Measurements from ENCODE around the gene ARHGAP31.

The ARHGAP31 gene

DNA sequence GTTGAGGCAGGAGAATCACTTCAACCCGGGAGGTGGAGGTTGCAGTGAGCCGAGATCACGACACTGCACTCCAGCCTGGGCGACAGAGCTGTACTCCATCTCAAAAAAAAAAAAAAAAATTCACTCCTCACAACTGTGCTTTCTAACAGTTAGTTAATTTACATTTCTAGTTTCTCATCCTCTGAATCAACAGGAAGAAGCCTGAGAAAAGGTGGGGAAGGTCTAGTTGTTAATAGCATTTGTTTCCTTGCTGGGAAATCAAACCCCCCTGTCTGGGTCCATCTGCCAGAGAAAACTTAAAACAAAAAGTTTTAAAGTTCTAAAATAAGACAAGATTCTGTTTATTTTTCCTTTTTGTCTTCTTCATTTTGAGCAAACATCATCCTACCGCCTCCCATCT lies 106.9 kb downstream of the ARHGAP31 start:
- DNase-seq, result no peak

DNA sequence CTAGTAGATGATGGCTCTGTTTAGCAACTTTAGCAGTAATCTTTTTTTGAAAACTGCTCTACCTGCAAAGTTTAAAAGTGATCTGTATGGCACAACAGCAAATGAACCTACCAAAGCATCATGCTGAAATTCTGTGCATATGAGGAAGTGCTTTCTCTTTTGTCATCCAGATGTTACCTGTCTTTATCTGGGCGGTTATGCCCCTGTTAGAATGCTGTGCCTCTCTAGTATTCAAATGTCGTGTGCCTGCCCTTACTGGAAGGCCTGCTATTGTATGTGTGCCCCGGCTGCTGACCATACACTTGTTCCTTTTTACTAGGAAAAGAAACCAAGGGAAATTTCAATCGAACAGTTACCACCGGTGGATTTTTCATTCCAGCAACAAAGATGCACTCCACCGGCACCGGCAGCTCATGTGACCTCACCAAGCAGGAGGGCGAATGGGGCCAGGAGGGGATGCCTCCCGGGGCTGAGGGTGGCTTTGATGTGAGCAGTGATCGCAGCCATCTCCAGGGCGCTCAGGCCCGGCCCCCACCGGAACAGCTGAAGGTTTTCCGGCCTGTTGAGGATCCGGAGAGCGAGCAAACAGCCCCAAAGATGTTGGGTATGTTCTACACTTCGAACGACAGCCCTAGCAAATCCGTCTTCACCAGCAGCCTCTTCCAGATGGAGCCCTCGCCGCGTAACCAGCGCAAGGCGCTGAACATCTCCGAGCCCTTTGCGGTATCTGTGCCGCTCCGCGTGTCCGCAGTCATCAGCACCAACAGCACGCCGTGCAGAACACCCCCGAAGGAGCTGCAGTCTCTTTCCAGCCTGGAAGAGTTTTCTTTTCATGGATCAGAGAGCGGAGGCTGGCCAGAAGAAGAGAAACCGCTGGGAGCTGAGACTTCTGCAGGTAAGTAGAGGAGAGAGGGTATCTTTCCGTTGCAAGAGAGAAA lies 107.6 kb downstream of the ARHGAP31 start:
- no peak for DNase-seq

DNA sequence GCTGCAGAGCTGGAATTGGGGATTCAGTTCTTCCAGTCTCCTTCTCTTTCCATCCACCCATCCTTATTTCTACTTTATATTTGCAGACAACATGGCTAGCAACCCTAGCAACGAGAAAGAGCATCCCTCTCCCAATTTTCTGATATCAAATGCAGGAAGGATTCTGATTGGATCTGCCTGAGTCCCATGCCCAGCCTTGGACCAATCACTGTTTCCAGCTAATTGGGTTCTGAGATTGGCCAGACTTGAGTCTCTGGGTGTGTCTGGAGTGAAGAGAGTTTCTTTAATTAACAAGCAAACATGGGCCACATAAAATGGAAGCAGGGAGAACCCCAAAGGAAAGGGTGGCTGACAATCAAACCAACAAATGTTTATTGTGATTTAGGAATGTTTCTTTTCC lies 108.6 kb downstream of the ARHGAP31 start:
- DNase-seq, result no peak

DNA sequence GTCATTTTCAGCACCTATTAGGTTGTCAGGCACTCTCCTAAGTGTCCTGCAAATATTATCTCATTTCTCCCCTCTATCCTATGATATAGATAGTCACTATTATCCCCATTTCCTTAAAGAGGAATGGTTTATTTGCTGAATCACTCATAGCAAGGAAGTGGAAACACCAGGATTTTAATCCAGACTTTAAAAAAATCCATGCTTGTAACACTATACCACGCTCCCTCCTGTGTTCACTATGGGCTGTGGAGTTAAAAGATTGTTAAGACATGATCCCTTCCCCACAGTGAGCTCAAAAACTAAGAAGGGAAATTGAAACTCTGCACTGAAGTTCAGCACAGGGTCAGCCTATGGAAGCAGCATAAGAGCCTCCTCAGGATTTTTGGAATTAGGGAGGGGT lies 109.0 kb downstream of the ARHGAP31 start:
- no peak for DNase-seq

DNA sequence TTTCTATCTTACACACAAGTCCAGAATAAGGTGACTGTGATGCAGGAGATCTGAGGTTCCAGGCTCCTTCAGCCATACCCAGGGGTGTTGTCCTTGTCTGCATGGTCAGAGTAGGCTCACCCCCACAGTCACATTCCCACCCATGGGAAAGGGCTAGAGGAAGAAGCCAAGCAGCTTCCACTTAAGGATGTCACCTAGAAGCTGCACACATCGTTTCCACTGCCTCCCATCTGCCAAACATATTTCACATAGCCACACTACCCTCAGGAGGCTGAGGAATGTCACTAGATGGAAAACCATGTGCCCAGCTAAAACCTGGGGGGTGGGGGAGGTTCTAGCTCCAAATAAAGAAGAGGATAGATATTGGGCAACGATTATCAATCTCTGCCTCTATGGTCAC lies 111.1 kb downstream of the ARHGAP31 start:
- DNase-seq, result no peak

DNA sequence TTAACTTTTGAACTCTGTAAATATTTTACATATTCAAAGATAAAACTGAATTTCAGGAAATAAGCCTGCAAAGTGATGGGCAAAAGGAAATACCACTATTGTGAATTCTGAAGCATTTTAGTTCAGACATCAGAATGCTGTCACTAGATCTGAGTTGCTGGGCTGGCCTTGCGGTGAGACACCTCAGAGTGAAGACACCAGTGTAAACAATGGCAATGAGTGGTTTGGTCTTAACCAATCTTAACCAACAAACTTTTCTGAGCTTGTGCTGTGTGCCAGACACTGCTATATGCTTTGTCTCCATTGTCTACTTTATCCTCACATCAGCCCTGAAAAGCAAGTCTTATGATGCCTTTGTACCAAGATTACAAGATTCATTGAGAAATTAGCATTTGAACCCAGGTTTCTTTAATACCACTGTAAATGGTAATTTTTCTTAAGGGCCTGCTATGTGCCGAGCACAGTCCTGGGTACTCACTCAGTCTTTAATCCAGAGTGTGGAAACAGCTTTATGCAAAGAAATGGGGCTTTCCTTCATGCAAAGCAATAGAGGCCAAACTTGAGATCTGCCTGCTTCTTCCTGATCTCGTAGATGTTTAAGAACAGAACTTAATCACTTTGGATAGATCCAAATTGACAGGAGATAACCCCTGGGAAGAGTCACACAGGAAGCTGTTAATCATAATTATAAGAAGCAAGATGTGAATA lies 114.2 kb downstream of the ARHGAP31 start:
- DNase-seq, result no peak

DNA sequence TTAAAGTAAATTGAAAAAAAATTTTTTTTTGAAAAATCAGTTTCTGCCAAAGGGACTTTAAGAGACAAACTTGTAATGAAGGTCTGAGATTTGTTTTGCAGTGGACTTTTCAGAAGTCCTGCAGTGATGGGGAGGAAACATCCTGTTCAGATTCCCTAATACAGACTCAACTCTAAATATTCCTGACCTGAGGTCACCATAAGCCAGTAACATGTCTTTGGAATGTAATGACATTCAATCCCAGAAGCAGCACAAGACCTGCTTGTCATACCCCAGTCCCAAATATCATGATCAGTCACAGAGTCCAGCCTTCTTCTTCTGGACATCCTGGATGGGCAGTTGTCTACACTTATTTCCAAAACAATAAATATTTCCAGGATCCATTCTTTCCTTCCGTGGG lies 115.7 kb downstream of the ARHGAP31 start:
- DNase-seq, result no peak

DNA sequence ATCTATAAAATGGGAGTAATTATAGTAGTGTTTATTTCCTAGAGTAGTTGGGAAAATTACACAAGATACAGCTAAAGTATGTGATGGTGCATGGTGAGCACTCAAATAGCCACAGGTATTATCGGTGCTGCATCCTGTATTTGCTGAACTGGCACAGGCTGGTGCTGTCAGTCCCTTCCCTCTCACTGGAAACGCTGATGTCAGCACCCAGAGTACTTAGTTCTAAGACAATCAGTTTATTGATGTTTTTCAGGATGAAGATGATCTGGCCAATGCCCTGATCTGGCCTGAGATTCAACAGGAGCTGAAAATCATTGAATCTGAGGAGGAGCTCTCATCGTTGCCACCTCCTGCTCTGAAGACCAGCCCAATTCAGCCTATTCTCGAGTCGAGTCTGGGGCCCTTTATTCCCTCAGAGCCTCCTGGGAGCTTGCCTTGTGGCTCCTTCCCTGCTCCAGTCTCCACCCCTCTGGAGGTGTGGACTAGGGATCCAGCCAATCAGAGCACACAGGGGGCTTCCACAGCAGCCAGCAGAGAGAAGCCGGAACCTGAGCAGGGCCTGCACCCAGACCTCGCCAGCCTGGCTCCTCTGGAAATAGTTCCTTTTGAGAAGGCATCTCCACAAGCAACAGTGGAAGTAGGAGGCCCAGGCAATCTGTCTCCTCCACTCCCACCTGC lies 119.6 kb downstream of the ARHGAP31 start:
- DNase-seq, result peak; percentile 13

DNA sequence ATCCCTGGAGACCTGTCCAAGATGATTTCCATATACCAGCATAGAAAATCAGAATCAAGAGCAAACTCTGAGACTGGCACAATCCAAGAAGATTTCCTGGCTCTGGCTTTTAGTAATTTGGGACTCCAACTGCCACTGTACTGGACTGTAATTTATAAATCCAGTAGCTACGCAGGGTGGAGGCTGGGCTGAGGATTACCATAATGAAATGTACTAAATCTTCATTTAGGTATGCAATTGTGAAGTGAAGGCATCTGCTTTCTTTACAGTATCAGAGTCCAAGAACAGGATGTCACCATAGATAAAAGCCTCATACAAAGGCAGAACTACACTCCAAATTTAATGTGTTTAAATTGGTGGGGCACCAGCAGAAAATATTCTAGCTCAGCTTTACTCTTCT lies 122.7 kb downstream of the ARHGAP31 start:
- DNase-seq, result no peak

DNA sequence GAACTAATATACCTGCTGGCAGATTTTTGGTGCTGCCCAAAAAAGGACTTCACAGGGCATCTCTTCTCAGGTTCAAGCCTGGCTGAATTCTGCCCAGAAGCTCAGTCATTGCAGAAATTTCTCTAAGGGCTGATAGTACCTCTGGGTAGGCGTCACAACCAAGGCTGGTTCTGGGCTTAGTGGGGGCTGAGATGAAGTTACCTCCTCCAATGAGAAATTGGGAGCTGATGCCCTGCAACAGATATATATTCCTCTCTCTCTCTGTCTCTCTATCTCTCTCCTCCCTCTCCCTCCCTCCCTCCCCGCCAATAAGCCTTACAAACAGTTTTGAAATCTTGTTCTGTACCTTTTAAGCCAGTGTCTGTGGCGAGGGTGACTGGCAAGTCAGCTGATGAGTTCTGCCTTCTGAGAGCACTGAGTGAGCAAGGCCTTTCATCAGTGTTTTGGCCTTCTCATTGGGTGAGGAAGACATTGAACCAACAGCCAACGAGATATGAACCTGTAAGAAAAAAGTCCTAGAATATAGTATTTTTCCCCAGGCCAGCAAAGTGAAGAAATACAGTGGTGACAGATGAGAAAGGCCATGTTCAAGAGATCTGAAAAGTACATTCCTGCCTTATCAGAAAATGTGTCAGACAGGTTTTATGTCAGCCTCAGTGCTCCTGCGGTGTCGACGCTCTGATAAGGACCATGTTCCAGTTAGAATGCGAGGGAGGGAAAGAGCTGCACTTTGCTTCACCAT lies 123.8 kb downstream of the ARHGAP31 start:
- DNase-seq, result no peak

DNA sequence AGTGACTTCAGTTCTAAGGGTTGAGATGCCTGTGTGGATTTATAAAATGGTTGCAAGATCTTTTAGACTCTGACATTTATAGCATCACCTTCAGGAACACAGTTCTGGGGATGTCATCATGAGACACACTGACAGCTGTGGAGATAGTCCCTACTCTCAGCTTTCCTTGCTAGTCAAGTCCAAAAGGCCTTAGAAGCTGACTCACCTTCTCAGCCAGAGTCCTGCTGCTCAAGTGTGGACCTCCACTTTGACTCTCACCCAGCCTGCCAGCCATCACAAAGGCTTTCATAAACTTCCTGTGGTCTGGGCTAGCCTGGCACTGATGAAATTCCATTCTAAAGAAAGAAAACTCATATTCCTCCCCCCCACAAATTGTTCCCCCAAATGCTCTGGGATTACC lies 124.5 kb downstream of the ARHGAP31 start:
- DNase-seq, result no peak

DNA sequence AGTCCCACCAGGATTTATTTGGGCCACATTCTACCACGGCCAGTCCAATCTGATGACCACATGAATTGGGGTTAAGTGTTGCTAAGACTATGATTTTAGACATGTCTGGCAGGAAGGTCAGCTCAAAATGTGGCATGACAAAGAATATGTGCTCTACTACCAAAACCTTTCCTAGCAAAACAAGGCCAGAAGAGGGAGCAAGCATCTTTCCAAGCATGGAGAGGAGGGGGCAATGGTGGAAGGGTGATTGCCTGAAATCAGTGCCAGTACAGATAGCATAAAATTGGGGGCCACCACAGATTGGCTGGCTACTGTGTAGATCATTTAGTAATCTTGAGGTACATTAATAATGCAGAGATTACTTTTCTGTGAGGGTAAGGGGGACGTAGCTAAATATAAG lies 126.0 kb downstream of the ARHGAP31 start:
- DNase-seq, result no peak

DNA sequence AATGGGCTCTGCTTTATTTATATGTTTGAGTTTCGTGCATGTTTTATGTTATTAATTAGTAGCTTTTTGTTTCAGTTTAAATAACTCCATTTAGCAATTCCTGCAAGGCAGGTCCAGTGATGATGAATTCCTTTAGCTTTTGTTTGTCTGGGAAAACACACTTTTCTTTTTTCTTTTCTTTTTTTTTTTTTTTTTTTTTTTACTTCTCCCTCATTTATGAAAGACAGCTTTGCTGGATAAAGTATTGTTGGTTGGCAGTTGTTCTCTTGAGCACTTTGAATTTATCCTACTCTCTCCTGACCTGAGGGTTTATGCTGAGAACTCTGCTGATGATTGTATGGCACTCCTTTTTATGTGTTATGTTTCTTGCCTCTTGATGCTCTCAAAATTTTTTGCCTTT lies 133.5 kb downstream of the ARHGAP31 start:
- no peak for DNase-seq

DNA sequence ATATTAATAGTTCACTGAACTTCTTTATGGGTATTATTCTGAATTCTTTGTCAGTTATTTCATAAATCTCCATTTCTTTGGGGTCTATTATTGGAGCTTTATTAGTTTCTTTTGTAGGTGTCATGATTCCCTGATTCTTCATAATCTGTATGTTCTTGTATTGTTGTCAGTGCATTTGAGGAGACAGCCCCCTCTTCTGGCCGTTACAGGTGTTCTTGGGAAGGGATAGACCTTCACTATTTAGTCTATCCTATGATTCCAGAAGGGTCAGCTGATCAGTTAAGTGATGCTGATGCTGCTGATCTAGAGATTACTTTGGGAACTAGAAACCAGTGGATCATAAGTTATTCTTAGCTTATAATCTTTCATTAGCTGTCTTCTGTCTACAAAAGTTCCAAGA lies 134.4 kb downstream of the ARHGAP31 start:
- DNase-seq, result no peak

DNA sequence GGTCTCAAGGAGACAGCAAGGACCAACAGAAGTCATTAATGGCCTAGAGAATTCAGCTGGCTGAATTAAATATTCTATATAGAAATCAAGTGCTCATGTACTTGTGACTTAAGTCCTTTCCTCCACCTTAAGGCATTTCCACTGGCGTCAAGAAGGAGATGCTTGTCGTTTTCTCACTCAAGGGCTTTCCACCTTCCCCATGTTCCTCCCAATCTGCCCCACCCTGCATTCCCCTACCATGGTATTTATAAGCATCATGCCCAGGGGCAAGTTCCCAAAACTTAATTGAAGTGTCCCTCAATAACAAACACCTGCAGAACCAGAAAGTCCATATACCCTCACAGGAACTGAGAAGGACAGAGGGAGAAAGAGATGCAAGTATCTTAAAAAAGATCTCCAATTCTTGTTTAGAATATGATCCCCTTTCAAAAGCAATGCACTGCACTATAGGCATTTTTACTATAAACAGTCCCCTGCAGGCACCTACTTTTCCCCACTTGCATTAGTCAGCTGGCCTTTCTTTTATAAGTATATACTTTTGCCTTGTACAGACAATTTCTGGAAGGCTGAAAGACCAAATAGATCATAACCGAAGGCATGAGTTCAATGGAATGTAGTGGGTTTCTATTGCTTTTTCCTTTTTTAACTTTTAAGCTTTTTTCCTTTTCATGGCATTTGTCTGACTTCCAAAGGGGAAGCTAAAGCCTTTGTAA lies 139.6 kb downstream of the ARHGAP31 start:
- no peak for DNase-seq

DNA sequence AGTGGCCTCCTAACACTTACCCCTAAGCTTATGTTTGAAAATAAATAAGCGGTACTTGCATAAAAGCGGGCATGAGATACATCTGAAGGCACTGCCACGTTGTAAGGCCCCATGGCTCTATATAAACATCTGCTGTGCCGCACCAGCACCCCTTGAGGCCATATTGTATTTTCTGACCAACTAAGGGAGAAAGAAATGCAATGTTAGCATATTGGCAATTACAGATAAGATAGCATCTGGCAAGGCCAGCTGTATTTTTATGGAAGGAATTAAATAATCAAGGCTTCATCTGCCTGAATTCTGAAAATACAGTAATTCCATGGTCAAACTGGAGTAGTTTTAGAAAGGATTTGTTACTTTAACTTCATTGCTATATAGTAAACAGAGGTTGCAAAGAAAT lies 140.5 kb downstream of the ARHGAP31 start:
- no peak for DNase-seq

DNA sequence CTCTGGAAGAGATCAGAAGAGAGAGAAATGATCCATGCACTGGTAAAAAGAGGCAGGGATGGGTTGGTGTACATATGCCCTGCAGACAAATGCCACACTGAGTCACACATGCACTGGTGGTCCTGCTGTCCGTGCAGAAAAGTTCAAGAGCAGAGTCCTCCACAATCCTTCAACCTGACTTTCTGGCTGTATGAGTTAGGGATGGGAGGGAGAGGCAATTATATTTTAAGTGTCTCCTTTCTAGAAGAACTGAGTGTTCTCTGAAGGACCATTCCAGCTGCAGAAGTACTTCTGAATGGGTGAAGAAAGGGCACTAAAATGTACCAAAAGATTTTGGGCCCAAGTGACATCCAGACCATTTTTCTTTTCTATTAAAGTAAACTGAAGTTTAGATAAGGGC lies 142.8 kb downstream of the ARHGAP31 start:
- DNase-seq, result no peak

DNA sequence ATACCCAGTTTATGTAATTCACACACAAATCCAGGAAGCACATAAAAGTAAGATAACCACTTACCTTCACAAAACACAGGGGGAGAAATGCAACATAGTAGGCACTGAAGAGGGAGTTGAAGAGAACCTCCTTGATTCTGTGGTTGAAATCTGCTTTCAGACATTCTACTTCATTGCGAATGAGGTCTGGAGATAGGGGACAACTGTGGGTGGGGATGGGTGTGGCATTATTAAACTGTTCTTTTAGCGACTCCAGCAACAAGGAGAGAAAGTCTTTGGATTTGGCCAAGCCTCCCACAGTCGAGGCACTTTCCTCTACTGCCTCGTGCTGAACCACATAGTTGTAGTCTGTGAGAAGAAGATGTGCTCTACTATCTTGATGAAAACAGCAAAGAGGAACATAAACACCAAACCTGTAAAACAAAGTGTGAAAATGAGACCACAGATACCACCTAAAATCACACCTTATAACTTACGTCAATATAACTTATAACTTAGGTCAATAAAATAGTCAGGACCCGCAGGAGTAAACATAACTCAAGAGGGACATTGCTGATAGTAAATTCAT lies 143.6 kb downstream of the ARHGAP31 start:
- no peak for DNase-seq

DNA sequence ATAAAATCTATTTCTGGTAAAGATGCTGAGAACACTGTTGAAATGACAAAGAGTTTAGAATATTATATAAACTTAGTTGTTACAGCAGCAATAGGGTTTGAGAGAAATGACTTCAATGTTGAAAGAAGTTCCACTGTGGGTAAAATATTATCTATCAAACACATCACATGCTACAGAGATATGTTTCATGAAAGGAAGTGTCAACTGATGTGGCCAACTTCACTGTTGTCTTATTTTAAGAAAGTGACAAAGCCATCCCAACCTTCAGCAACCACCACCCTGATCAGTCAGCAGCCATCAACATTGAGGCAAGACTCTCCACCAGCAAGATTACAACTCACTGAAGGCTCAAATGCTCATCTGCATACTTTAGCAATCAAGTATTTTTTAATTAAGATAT lies 149.0 kb downstream of the ARHGAP31 start:
- DNase-seq, result no peak

DNA sequence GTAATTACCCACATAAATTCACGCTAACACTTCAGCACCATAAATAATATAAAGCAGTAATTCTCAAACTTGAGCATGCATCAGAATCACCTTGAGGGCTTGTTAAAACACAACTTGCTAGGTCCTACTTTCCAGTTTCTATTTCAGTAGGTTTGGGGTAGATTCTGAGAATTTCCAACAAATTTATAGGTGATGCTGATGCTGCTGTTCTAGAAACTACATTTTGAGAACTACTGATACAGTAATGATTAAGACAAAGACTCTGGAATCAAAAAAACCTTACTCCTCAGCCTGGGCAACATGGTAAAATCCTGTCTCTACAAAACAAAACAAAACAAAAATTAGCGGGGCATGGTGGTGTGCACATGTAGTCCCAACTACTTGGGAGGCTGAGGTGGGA lies 150.4 kb downstream of the ARHGAP31 start:
- no peak for DNase-seq

DNA sequence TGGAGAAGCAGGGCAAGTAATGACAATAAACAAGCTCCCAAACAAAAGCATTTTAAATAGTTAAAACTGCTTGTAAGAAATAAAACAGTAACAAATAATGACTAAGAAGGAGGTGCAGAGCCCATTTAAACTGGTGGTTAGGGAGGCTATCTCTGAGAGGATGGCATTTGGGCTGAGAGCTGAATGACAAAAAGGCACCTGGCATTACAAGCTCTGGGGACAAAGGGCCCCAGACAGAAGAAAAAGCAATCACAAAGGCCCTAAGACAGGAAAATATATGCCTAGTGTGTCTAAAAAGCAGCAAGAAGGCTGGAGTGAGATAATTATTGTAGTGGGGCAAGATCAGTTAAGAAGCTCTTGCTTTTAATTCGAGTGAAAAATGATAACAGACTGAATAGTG lies 159.6 kb downstream of the ARHGAP31 start:
- no peak for DNase-seq

DNA sequence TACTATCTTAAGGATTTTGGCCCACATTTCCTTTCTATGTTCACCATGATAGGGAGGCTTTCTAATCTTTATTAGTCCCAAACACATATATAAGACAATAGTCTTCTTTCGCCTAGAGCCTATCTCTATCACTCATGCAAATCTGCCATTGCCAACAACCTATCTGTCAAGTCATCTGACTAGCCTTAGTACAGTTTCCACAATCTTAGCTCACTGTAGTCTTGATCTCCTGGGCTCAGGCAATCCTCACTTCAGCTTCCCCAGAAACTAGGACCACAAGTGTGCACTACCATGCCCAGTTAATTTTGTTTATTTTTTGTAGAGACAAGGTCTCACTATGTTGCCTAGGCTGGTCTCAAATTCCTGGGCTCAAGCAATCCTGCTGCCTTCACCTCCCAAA lies 162.3 kb downstream of the ARHGAP31 start:
- no peak for DNase-seq

Data from NCI-H1436 (cell line).